ENCODE measurements around the gene HSD17B2.

DNA sequence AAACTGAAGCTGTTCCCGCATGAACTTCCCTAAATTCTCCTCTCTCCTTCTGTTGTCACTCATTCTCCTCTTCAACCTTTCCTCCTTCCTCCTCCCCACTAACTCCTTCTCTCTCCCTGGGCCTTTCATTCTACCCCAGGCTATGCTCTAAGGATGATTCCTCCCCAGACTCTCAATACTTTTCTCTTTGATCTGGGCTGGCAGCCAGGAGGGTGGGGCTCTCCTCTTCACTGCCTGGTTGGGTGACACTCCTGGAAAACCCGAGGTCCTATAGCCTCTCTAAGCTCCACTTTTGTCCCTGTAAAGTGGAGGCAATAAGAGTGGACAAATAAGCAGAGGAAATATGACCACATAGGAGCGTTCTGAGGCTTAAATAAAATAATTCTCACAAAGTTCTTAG, 46.2 kb downstream of the HSD17B2 start:
- TF ChIP-seq, protein P1, sequence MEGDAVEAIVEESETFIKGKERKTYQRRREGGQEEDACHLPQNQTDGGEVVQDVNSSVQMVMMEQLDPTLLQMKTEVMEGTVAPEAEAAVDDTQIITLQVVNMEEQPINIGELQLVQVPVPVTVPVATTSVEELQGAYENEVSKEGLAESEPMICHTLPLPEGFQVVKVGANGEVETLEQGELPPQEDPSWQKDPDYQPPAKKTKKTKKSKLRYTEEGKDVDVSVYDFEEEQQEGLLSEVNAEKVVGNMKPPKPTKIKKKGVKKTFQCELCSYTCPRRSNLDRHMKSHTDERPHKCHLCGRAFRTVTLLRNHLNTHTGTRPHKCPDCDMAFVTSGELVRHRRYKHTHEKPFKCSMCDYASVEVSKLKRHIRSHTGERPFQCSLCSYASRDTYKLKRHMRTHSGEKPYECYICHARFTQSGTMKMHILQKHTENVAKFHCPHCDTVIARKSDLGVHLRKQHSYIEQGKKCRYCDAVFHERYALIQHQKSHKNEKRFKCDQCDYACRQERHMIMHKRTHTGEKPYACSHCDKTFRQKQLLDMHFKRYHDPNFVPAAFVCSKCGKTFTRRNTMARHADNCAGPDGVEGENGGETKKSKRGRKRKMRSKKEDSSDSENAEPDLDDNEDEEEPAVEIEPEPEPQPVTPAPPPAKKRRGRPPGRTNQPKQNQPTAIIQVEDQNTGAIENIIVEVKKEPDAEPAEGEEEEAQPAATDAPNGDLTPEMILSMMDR (IDR thresholded peaks at IDR 0.05; ENCODE audit: low read length), result no peak
- TF ChIP-seq EZH2phosphoT487 (IDR thresholded peaks at IDR 0.05; ENCODE audit: low read length), result no peak

Data from MM.1S (cell line).